NB4 (cell line): ENCODE results near the gene MOCOS.
A peak's percentile ranks its signal among the peaks of the same experiment; 100 is the strongest.

Experiments
- DNase-seq: peaks from one replicate; pipeline ENCODE4 v3.0.0; 2010; ENCODE audit warnings: low read depth
- H3K4me3 ChIP-seq: one replicate; pipeline ENCODE4 v1.5.1; 2011; ENCODE audit warnings: mild to moderate bottlenecking, low read depth, low read length, moderate library complexity
- CTCF ChIP-seq: IDR thresholded peaks from one replicate; pipeline ENCODE4 v1.5.1; 2012; ENCODE audit warnings: low read depth, low read length
- MAX ChIP-seq: IDR thresholded peaks from 2 replicates; pipeline ENCODE4 v1.6.1; 2011; ENCODE audit warnings: low read depth, low read length
- MYC ChIP-seq: IDR thresholded peaks from 2 replicates; pipeline ENCODE4 v1.6.1; 2011; ENCODE audit warnings: low read depth, low read length
- POLR2A ChIP-seq: IDR thresholded peaks from 2 replicates; pipeline ENCODE4 v1.6.1; 2011; ENCODE audit warnings: mild to moderate bottlenecking; ENCODE audit not compliant: insufficient read length; ENCODE audit errors: extremely low read depth

MOCOS gene

GRCh38 chr18:36288689-36289088 is 101.4 kb downstream of the MOCOS start:
- no peak overlapping the region for H3K4me3 ChIP-seq
- no peak for TF ChIP-seq MYC
- TF ChIP-seq POLR2A: no peak
- no peak for TF ChIP-seq CTCF
- TF ChIP-seq MAX: no peak

GRCh38 chr18:36294031-36294430 is 106.7 kb downstream of the MOCOS start:
- TF ChIP-seq MYC: no peak
- no peak for TF ChIP-seq POLR2A
- TF ChIP-seq CTCF: no peak
- TF ChIP-seq MAX: no peak
- no peak for DNase-seq
- H3K4me3 ChIP-seq: no peak overlapping the region

More at GRCh38 chr18:36288689-36289088, 101.4 kb downstream of the MOCOS start:
- DNase-seq: no peak

DNA sequence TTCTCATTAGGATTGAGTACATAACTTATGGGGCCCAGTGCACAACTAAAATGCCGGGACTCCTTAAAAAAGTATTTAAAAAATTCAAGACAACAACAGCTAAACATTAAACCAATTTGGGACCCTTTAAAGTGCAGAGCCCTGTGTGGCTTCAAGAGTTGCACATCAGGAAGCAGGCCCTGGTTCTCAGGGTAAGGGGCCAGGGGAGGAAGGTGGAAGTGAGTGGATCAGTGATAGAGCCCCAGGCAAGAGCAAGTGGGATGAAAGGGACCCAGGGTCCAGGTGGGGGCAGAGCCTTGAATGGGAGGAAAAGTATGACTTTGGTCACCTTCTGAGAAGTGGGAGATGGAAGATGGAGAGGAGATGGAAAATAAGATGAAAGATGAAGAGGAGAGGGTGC is 107.9 kb downstream of the MOCOS start:
- no peak for TF ChIP-seq MYC
- TF ChIP-seq CTCF: no peak
- TF ChIP-seq MAX: no peak
- no peak overlapping the region for H3K4me3 ChIP-seq
- no peak for DNase-seq

DNA sequence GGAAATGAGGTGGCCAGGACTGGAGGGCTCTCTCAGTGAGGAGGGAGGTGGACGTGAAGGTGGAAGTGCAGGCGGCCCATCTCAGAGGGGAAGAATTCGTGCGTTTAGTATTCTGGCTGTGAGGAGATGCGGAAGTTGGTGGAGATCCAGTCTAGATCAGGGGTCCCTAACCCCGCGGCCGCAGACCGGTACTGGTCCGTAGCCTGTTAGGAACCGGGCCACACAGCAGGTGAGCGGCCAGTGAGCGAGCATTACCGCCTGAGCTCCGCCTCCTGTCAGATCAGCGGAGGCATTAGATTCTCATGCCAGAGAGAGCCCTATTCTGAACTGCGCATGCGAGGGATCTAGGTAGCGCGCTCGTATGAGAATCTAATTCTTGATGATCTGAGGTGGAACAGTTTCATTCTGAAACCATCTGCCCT is 108.6 kb downstream of the MOCOS start:
- TF ChIP-seq MAX (no peak), POLR2A (no peak)
- DNase-seq: no peak

GRCh38 chr18:36296650-36297416 is 109.5 kb downstream of the MOCOS start:
- H3K4me3 ChIP-seq: no peak overlapping the region
- TF ChIP-seq MAX: no peak
- TF ChIP-seq CTCF: no peak
- TF ChIP-seq POLR2A: no peak
- no peak for TF ChIP-seq MYC
- peak; percentile 18 for DNase-seq

More for the DNA sequence above, 108.6 kb downstream of the MOCOS start:
- no peak overlapping the region for H3K4me3 ChIP-seq

DNA sequence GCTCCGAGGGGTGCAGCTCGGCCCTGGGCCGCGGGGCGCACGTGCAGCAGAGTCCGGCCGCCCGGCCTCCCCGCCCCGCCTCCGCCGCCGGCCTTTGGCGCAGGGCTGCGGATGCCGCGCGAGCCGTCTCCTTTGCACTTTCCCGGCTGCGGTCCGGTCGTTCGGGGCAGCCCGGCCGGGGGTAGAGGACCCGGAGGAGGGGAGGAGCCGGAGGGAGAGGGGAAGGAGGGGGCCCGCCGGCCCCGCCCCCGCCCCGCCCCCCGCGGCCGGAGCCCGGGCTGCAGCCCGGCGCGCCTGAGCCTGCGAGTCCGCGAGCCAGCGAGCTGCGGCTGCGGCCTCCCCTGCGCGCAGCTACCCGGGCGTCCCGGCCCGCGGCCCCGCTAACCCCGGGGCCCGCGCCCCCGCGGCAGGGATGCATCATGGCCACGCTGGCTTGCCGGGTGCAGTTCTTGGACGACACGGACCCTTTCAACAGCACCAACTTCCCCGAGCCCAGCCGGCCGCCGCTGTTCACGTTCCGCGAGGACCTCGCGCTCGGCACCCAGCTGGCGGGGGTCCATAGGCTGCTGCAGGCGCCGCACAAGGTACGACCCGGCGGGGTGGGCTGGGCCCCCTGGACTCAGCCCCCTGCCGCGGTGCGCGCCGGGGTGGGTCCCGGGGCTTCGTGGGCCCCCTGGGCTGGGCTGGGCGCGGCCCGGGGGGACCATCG is 110.3 kb downstream of the MOCOS start, which contains the start of gene FHOD3:
FHOD3 (plus strand) TSS at position 297 of the 709 bp plus-strand sequence; CDS start at position 420, 123 bp downstream.
- H3K4me3 ChIP-seq: no peak within 1 kb of the TSS
- no peak for DNase-seq
- TF ChIP-seq CTCF: no peak
- TF ChIP-seq POLR2A: no peak
